Endothelial cell (in vitro differentiated cells): ENCODE data around the gene EPHB1. TPM values are rescaled to one million over a fixed set of nuclear protein-coding genes. Genes with fewer than 3 reads are reported as not detected.
A peak's percentile ranks its signal among the peaks of the same experiment; 100 is the strongest.

Experiments used
- DNase-seq: peaks from one replicate; pipeline ENCODE4 v3.0.0; 2021; ENCODE audit warnings: low spot score
- H3K27ac Mint-ChIP-seq: one replicate; pipeline ENCODE4 v1.8.0; 2021; ENCODE audit warnings: mixed read lengths, inconsistent platforms; ENCODE audit not compliant: unreplicated experiment
- H3K27me3 Mint-ChIP-seq: one replicate; pipeline ENCODE4 v1.8.0; 2021; ENCODE audit warnings: mild to moderate bottlenecking, moderate library complexity, mixed read lengths, inconsistent platforms; ENCODE audit not compliant: unreplicated experiment
- H3K36me3 Mint-ChIP-seq: one replicate; pipeline ENCODE4 v1.8.0; 2021; ENCODE audit warnings: mild to moderate bottlenecking, low read depth, mixed read lengths, inconsistent platforms; ENCODE audit not compliant: unreplicated experiment
- H3K4me1 Mint-ChIP-seq: one replicate; pipeline ENCODE4 v1.8.0; 2021; ENCODE audit warnings: mild to moderate bottlenecking, mixed read lengths, inconsistent platforms; ENCODE audit not compliant: unreplicated experiment
- H3K4me3 Mint-ChIP-seq: one replicate; pipeline ENCODE4 v1.8.0; 2021; ENCODE audit warnings: mild to moderate bottlenecking, mixed read lengths, inconsistent platforms; ENCODE audit not compliant: unreplicated experiment
- H3K9me3 Mint-ChIP-seq: one replicate; pipeline ENCODE4 v1.8.0; 2021; ENCODE audit warnings: mixed read lengths, inconsistent platforms; ENCODE audit not compliant: unreplicated experiment
- total RNA-seq: library from RNA; stranded (reverse); fragmentation: NEBNext Ultra II Directional; extraction: Animal tissue kit (Norgen Biotek cat#: 25700); gene quantifications from one replicate; pipeline ENCODE4 v1.2.1, GENCODE V29; 2021; ENCODE audit not compliant: unreplicated experiment
- TF ChIP-seq, protein P1 (sequence below): fragments of 200-600 bp; sonication (generic); IDR thresholded peaks from one replicate; pipeline ENCODE4 v1.5.0; 2021; ENCODE audit warnings: antibody characterized with exemption; ENCODE audit not compliant: unreplicated experiment

EPHB1 gene
- total RNA-seq, 1 donor from 2014 or later = 5.7 TPM

DNA sequence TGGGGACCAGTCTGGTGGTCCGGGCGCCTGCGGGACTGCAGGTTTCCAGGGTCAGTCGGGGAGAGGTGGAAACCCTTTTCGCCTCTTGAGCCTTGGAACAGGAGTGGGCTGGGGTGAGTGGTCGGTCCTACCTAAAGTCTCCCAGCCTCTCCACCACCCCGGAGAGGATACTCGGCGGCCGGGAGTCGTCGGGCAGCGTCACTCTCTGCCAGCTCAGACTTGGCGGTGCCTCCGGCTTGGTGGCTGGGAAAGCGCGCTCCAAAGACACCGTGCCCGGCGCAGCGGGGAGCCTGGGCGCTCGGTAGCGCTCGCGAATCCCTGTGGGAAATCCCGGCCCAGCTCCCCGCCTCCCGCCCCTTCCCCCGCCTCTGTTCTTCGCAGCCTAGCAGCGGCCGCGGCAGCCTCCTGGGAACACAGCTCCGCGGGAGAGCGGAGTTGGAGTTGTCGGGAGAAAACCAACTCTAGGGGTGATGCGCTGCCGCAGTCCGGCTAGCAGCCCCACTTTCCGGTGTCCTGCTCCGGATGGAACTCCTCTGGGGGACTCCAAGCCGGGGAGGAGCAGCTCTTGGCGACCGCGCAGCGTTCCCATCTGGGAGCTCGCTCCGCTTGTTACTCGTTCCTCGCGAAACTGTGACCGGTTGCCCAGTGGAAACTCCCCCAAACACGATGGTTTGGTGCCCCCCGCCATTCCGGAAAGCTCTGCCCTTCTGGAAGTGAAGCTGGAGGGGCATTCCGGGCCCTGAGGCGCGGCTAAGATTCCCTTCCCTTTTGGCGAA, 1.4 kb downstream of the EPHB1 start:
- no peaks in the 10 kb centered on the region for H3K36me3 Mint-ChIP-seq
- H3K4me3 Mint-ChIP-seq = peak overlapping the region; percentile 90
- DNase-seq = peak; percentile 50
- peaks cover 21% of the 10 kb centered on the region for H3K4me1 Mint-ChIP-seq
- H3K9me3 Mint-ChIP-seq = no peaks in the 10 kb centered on the region
- H3K27ac Mint-ChIP-seq = no peak overlapping the region
- peaks cover 16% of the 10 kb centered on the region for H3K27me3 Mint-ChIP-seq
- TF ChIP-seq, protein P1, sequence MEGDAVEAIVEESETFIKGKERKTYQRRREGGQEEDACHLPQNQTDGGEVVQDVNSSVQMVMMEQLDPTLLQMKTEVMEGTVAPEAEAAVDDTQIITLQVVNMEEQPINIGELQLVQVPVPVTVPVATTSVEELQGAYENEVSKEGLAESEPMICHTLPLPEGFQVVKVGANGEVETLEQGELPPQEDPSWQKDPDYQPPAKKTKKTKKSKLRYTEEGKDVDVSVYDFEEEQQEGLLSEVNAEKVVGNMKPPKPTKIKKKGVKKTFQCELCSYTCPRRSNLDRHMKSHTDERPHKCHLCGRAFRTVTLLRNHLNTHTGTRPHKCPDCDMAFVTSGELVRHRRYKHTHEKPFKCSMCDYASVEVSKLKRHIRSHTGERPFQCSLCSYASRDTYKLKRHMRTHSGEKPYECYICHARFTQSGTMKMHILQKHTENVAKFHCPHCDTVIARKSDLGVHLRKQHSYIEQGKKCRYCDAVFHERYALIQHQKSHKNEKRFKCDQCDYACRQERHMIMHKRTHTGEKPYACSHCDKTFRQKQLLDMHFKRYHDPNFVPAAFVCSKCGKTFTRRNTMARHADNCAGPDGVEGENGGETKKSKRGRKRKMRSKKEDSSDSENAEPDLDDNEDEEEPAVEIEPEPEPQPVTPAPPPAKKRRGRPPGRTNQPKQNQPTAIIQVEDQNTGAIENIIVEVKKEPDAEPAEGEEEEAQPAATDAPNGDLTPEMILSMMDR = no peak

DNA sequence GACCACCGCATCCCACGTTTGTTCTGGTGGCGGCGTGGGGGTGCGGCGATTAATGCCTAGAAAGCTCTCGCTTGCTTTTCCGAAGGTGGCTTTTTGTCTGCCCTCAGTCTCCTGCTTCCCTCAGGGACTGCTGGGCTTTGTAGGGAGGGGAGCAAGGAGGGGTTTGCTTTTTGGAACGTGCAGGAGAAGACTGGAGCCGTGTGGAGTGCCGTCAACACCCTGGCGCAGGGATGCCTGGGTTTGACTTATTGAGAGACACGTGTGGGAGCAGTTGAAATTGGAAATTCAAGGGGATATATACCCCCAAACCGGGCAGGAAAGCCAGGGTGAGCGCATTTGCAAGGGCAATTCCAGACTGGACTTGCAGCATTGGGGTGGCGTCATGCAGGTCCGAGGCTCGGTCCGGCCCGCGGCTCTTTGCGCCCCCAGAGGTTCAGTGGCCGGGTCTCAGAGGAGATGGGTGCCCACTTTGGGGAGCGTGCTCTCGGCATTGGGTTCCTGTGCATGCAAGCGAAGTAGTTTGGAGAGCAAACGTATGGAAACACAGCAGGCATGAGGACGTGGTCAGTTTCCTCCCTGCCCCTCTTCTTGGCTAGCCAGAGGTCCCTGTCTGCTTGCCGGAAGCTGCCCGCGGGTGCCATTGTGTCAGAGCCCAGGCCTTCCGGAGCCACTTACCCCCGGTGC, 2.1 kb downstream of the EPHB1 start:
- no peaks in the 10 kb centered on the region for H3K36me3 Mint-ChIP-seq
- H3K4me1 Mint-ChIP-seq = peaks cover 21% of the 10 kb centered on the region
- TF ChIP-seq, protein P1 = no peak
- H3K9me3 Mint-ChIP-seq = no peaks in the 10 kb centered on the region
- H3K27ac Mint-ChIP-seq = peak overlapping the region; percentile 64
- H3K27me3 Mint-ChIP-seq = peaks cover 16% of the 10 kb centered on the region
- DNase-seq = peak; percentile 35
- H3K4me3 Mint-ChIP-seq = peak overlapping the region; percentile 90

DNA sequence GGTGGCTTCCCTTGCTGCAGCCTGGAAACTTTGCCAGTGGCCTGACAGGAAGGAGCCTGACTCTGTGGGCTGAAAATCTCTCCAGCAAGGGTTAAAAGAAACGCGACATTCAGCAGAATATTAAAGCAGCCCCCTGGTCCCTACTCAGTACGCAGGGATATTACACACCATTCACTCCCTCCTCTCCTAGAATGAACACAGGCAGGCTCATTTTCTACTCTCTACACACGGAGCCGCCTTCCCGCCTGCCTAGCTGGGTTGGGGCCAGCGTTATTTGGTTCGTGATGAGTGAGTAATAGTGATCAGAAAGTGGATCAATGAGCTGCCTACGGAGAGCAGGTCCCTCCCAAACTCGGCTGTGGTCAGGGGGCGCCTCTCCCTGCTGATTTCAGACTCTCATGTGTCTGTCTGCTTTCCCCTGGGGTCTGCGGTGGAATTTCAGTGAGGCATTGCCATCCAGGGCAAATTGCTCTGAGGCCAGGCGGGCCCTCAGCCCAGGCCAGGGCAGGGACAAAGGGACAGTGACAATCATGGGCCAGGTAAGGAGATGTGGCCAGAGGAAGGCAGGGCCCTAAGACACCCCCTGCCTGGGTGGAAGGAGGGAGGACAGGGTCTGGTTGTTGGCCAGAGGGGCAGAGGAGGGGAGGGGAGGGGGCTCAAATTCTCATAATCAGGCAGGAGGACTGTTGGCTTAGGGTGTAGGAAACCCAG, 2.8 kb downstream of the EPHB1 start:
- peaks cover 21% of the 10 kb centered on the region for H3K4me1 Mint-ChIP-seq
- peaks cover 15% of the 10 kb centered on the region for H3K27me3 Mint-ChIP-seq
- TF ChIP-seq, protein P1 = no peak
- peak overlapping the region; percentile 90 for H3K4me3 Mint-ChIP-seq
- no peak for DNase-seq
- no peaks in the 10 kb centered on the region for H3K9me3 Mint-ChIP-seq
- H3K27ac Mint-ChIP-seq = peak overlapping the region; percentile 18
- H3K36me3 Mint-ChIP-seq = no peaks in the 10 kb centered on the region

DNA sequence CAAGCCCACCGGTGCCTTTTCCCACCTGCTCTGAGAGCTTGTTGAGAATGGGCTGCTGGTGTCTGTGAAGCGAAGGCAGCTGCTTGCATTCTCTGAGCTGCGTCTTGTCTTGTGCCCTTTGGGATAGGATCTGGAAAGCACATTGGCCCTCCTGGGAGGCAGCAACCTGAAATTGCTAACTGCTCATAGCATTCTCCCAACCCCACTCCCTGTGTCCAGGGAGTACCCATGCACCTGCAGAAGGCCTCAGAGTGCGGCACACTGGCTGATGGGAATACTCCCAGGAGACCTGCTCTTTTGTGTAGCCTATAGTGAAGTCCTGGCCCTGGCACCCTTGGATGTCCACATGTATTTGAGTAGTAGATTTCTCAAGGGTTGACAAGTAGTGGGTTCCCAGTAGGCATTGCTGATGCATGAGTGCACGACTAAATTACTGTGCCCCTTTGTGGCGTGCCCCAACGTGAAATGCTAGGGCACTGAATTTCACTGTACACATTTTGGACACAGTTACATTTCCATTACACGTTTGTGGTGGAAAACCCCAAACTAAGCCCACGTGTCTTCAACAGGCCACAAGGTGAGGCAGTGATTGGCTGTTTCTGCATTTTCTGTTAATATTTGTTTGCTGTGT, 3.7 kb downstream of the EPHB1 start:
- Mint-ChIP-seq H3K27ac (no peak overlapping the region), H3K36me3 (no peaks in the 10 kb centered on the region), H3K27me3 (peaks cover 7% of the 10 kb centered on the region), H3K4me1 (peaks cover 21% of the 10 kb centered on the region), H3K9me3 (no peaks in the 10 kb centered on the region), H3K4me3 (no peak overlapping the region)
- TF ChIP-seq, protein P1 = no peak
- DNase-seq = no peak
